MCF 10A (cell line): Measurements from ENCODE around the gene ACSS2. TPM values are rescaled to one million over a fixed set of nuclear protein-coding genes. Genes with fewer than 3 reads are reported as not detected.

Experiments used
- BruUV-seq: library from RNA; stranded (reverse); fragments of 400-500 nt; replicated peaks from 2 replicates; lab custom pipeline; 2021; lab: Mats Ljungman, UMichigan
- CTCF ChIA-PET: fragments of 300-600 bp; sonication (Branson Sonifier 250); formaldehyde crosslinking; extraction: SDS; loops from one replicate; lab custom pipeline; 2021; ENCODE audit warnings: antibody characterized with exemption, inconsistent platforms; lab: Yijun Ruan, JAX
- POLR2A ChIA-PET: fragments of 300-600, 350-650 bp; sonication (Branson Sonifier 250); formaldehyde crosslinking; extraction: SDS; loops from one replicate; lab custom pipeline; 2020; ENCODE audit warnings: antibody characterized with exemption, inconsistent platforms; lab: Yijun Ruan, JAX
- DNase-seq: peaks from one replicate; pipeline ENCODE4 v3.0.0-alpha.2; 2018; ENCODE audit not compliant: unreplicated experiment
- H3K27ac Mint-ChIP-seq: one replicate; pipeline ENCODE4 v1.8.0; 2022; ENCODE audit warnings: mild to moderate bottlenecking, low read depth, mixed read lengths; ENCODE audit not compliant: unreplicated experiment
- H3K27me3 Mint-ChIP-seq: one replicate; pipeline ENCODE4 v1.8.0; 2022; ENCODE audit warnings: mixed read lengths; ENCODE audit not compliant: insufficient read depth, unreplicated experiment
- H3K36me3 Mint-ChIP-seq: one replicate; pipeline ENCODE4 v1.8.0; 2022; ENCODE audit warnings: mild to moderate bottlenecking, moderate library complexity, mixed read lengths; ENCODE audit not compliant: insufficient read depth, unreplicated experiment
- H3K4me1 Mint-ChIP-seq: one replicate; pipeline ENCODE4 v1.8.0; 2022; ENCODE audit warnings: mixed read lengths; ENCODE audit not compliant: insufficient read depth, unreplicated experiment
- H3K4me3 Mint-ChIP-seq: one replicate; pipeline ENCODE4 v1.8.0; 2022; ENCODE audit warnings: mild to moderate bottlenecking, moderate library complexity, mixed read lengths; ENCODE audit not compliant: unreplicated experiment
- H3K9me3 Mint-ChIP-seq: one replicate; pipeline ENCODE4 v1.8.0; 2022; ENCODE audit warnings: mixed read lengths; ENCODE audit not compliant: unreplicated experiment
- CTCF ChIP-seq: fragments of 200-600 bp; IDR thresholded peaks from one replicate; pipeline ENCODE4 v1.8.0; 2022; ENCODE audit warnings: antibody characterized with exemption, mild to moderate bottlenecking; ENCODE audit not compliant: unreplicated experiment
- intact Hi-C: fragments of 100-400 bp; cut with micrococcal nuclease; formaldehyde crosslinking; loops from 2 replicates; pipeline ENCODE4 v1.14.1; 2022
- total RNA-seq: library from RNA; stranded (reverse); gene quantifications from 2 replicates; pipeline ENCODE4 v1.2.3, GENCODE V29; 2022

ACSS2 gene
- total RNA-seq, 1 experiment from 2014 or later, result 42.0 TPM

GRCh38 chr20:34956041-34956458 lies 79.6 kb downstream of the ACSS2 start:
- H3K4me1 Mint-ChIP-seq, result peaks cover 21% of the 10 kb centered on the region
- POLR2A ChIA-PET, result interaction anchor here (0.6 to 6.3 kb wide), 22 partner anchors 8 to 308 kb away, joined by 3 to 116 read pairs (median 4); partner anchors contain the start of genes ACSS2, EDEM2, GGT7 and NCOA6
- peaks cover 7% of the 10 kb centered on the region for H3K36me3 Mint-ChIP-seq
- intact Hi-C loops, result loop anchor here (5.0 kb wide), 1 partner anchor 124 kb away; no protein-coding TSS in a partner anchor
- H3K27ac Mint-ChIP-seq, result peak overlapping the region; percentile 97
- CTCF ChIA-PET, result interaction anchor here (0.5 to 13.1 kb wide), 22 partner anchors 10 to 1002 kb away, joined by 3 to 279 read pairs (median 4); partner anchors contain the start of genes ACSS2 and GGT7
- no peaks in the 10 kb centered on the region for H3K9me3 Mint-ChIP-seq
- DNase-seq, result no peak
- no TSS peak for BruUV-seq
- H3K27me3 Mint-ChIP-seq, result no peaks in the 10 kb centered on the region
- no peak for TF ChIP-seq CTCF
- peak overlapping the region; percentile 95 for H3K4me3 Mint-ChIP-seq

- Mint-ChIP-seq H3K4me3 (no peak overlapping the region), H3K27me3 (no peaks in the 10 kb centered on the region), H3K9me3 (no peaks in the 10 kb centered on the region), H3K36me3 (peaks cover 1% of the 10 kb centered on the region), H3K4me1 (peaks cover 21% of the 10 kb centered on the region), H3K27ac (no peak overlapping the region)
- TF ChIP-seq CTCF, result no peak
- no TSS peak for BruUV-seq
- no peak for DNase-seq
- POLR2A ChIA-PET, result interaction anchor here (1.1 to 6.3 kb wide), 9 partner anchors 28 to 191 kb away, joined by 3 to 116 read pairs (median 7); partner anchors contain the start of genes ACSS2, EDEM2 and GGT7
- intact Hi-C loops, result loop anchor here (5.0 kb wide), 1 partner anchor 125 kb away; no protein-coding TSS in a partner anchor
- CTCF ChIA-PET, result interaction anchor here (0.5 to 13.1 kb wide), 10 partner anchors 13 to 313 kb away, joined by 3 to 279 read pairs (median 3); partner anchors contain the start of genes ACSS2 and GGT7
Observed at GRCh38 chr20:34956751-34957472, 80.5 kb downstream of the ACSS2 start.

- no peaks in the 10 kb centered on the region for H3K27me3 Mint-ChIP-seq
- H3K4me3 Mint-ChIP-seq, result no peak overlapping the region
- intact Hi-C loops, result no loop called here
- no peaks in the 10 kb centered on the region for H3K4me1 Mint-ChIP-seq
- no peak for DNase-seq
- H3K36me3 Mint-ChIP-seq, result no peaks in the 10 kb centered on the region
- H3K27ac Mint-ChIP-seq, result no peak overlapping the region
- H3K9me3 Mint-ChIP-seq, result no peaks in the 10 kb centered on the region
- no peak for TF ChIP-seq CTCF
- ChIA-PET CTCF (interaction anchor here (0.8 to 3.1 kb wide), 2 partner anchors 70 to 89 kb away, joined by 5 to 33 read pairs; partner anchors contain the start of gene ACSS2), POLR2A (interaction anchor here (0.8 to 1.3 kb wide), 2 partner anchors 9 to 88 kb away, joined by 3 to 4 read pairs; partner anchors contain the start of genes ACSS2, GSS and MYH7B)
- BruUV-seq, result no TSS peak
Observed at GRCh38 chr20:34964486-34964885, 88.1 kb downstream of the ACSS2 start.

- TF ChIP-seq CTCF, result no peak
- POLR2A ChIA-PET, result no interaction called here
Observed at GRCh38 chr20:34965051-34965450, 88.6 kb downstream of the ACSS2 start.

More at GRCh38 chr20:34965051-34965450, 88.6 kb downstream of the ACSS2 start:
- Mint-ChIP-seq H3K27me3 (no peaks in the 10 kb centered on the region), H3K4me1 (no peaks in the 10 kb centered on the region), H3K9me3 (no peaks in the 10 kb centered on the region), H3K36me3 (no peaks in the 10 kb centered on the region), H3K27ac (no peak overlapping the region), H3K4me3 (no peak overlapping the region)
- no TSS peak for BruUV-seq
- intact Hi-C loops, result no loop called here
- CTCF ChIA-PET, result no interaction called here
- no peak for DNase-seq
